Measurements from ENCODE around the gene PCDHGC4. TPM values are rescaled to one million over a fixed set of nuclear protein-coding genes. Genes with fewer than 3 reads are reported as not detected.

The PCDHGC4 gene
- total RNA-seq, 4 donors from 2014 or later, result 2.9 to 8.0 (median 6.7) TPM

- H3K9me3 ChIP-seq, result no peaks in the 10 kb centered on the region
- H3K4me1 ChIP-seq, result peaks cover 4 to 12% of the 10 kb centered on the region in 2 donors
- H3K4me3 ChIP-seq, result no peak overlapping the region
- no peaks in the 10 kb centered on the region for H3K36me3 ChIP-seq
- DNase-seq, result no peak
- intact Hi-C loops (cut with DNase I; ENCODE audit: low total_unique reads), result no loop called here
- TF ChIP-seq, protein P1, sequence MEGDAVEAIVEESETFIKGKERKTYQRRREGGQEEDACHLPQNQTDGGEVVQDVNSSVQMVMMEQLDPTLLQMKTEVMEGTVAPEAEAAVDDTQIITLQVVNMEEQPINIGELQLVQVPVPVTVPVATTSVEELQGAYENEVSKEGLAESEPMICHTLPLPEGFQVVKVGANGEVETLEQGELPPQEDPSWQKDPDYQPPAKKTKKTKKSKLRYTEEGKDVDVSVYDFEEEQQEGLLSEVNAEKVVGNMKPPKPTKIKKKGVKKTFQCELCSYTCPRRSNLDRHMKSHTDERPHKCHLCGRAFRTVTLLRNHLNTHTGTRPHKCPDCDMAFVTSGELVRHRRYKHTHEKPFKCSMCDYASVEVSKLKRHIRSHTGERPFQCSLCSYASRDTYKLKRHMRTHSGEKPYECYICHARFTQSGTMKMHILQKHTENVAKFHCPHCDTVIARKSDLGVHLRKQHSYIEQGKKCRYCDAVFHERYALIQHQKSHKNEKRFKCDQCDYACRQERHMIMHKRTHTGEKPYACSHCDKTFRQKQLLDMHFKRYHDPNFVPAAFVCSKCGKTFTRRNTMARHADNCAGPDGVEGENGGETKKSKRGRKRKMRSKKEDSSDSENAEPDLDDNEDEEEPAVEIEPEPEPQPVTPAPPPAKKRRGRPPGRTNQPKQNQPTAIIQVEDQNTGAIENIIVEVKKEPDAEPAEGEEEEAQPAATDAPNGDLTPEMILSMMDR (IDR thresholded peaks at IDR 0.05), result no peak
- no peak for TF ChIP-seq POLR2A (IDR thresholded peaks at IDR 0.05)
- no peak overlapping the region for H3K27ac ChIP-seq
- H3K27me3 ChIP-seq, result no peaks in the 10 kb centered on the region
These were observed 33.8 kb downstream of the PCDHGC4 start for GRCh38 chr5:141518618-141519015.

- H3K27ac ChIP-seq, result peak overlapping the region in 1 of 2 donors; percentile 76
- H3K36me3 ChIP-seq, result no peaks in the 10 kb centered on the region
- no peaks in the 10 kb centered on the region for H3K4me1 ChIP-seq
- intact Hi-C loops (cut with DNase I; ENCODE audit: low total_unique reads), result loop anchor here (10.0 kb wide), 1 partner anchor 45 kb away; the partner anchor contains the start of gene PCDHGC3
- TF ChIP-seq POLR2A (IDR thresholded peaks at IDR 0.05), result no peak
- TF ChIP-seq, protein P1 (IDR thresholded peaks at IDR 0.05), result no peak
- H3K4me3 ChIP-seq, result no peak overlapping the region
- DNase-seq, result no peak
- H3K9me3 ChIP-seq, result no peaks in the 10 kb centered on the region
- H3K27me3 ChIP-seq, result no peaks in the 10 kb centered on the region
These were observed 35.1 kb downstream of the PCDHGC4 start for GRCh38 chr5:141519605-141520565.

GRCh38 chr5:141521244-141521781 is 36.5 kb downstream of the PCDHGC4 start:
- no peaks in the 10 kb centered on the region for H3K36me3 ChIP-seq
- H3K27me3 ChIP-seq, result no peaks in the 10 kb centered on the region
- intact Hi-C loops (cut with DNase I; ENCODE audit: low total_unique reads), result loop anchor here (10.0 kb wide), 1 partner anchor 47 kb away; the partner anchor contains the start of gene PCDHGC3
- peak overlapping the region; percentile 66 to 76 for H3K27ac ChIP-seq
- no peaks in the 10 kb centered on the region for H3K9me3 ChIP-seq
- no peaks in the 10 kb centered on the region for H3K4me1 ChIP-seq
- no peak for TF ChIP-seq POLR2A (IDR thresholded peaks at IDR 0.05)
- TF ChIP-seq, protein P1 (IDR thresholded peaks at IDR 0.05), result no peak
- H3K4me3 ChIP-seq, result no peak overlapping the region
- DNase-seq, result peak in 1 of 2 donors; percentile 38

GRCh38 chr5:141522301-141522700 is 37.5 kb downstream of the PCDHGC4 start:
- Histone ChIP-seq H3K9me3 (no peaks in the 10 kb centered on the region), H3K27me3 (no peaks in the 10 kb centered on the region), H3K4me3 (no peak overlapping the region), H3K36me3 (no peaks in the 10 kb centered on the region), H3K27ac (peak overlapping the region in 1 of 2 donors; percentile 76), H3K4me1 (no peaks in the 10 kb centered on the region)
- DNase-seq, result no peak
- TF ChIP-seq, protein P1 (IDR thresholded peaks at IDR 0.05), result no peak
- no peak for TF ChIP-seq POLR2A (IDR thresholded peaks at IDR 0.05)
- intact Hi-C loops (cut with DNase I; ENCODE audit: low total_unique reads), result loop anchor here (10.0 kb wide), 1 partner anchor 48 kb away; the partner anchor contains the start of gene PCDHGC3

GRCh38 chr5:141523991-141524390 is 39.2 kb downstream of the PCDHGC4 start:
- H3K27ac ChIP-seq, result peak overlapping the region; percentile 77 to 78
- H3K27me3 ChIP-seq, result no peaks in the 10 kb centered on the region
- TF ChIP-seq, protein P1 (IDR thresholded peaks at IDR 0.05), result no peak
- TF ChIP-seq POLR2A (IDR thresholded peaks at IDR 0.05), result no peak
- DNase-seq, result no peak
- no peak overlapping the region for H3K4me3 ChIP-seq
- H3K4me1 ChIP-seq, result no peaks in the 10 kb centered on the region
- intact Hi-C loops (cut with DNase I; ENCODE audit: low total_unique reads), result loop anchor here (10.0 kb wide), 1 partner anchor 49 kb away; the partner anchor contains the start of gene PCDHGC3
- no peaks in the 10 kb centered on the region for H3K9me3 ChIP-seq
- H3K36me3 ChIP-seq, result no peaks in the 10 kb centered on the region

Measured in uterus (tissue), 4 donors.